ENCODE measurements around the gene TEK.

Gene TEK

GRCh38 chr9:27149651-27150050, 40.6 kb downstream of the TEK start:
- no peaks in the 10 kb centered on the region for H3F3A ChIP-seq (ENCODE audit: low read depth)
- H2AFZ ChIP-seq (ENCODE audit: low read length), result no peak overlapping the region
- no peaks in the 10 kb centered on the region for H3K4me1 ChIP-seq (ENCODE audit: insufficient read depth, low read length, poor library complexity, severe bottlenecking)
- H3K4me3 ChIP-seq (ENCODE audit: low read length, poor library complexity, severe bottlenecking), result no peak overlapping the region
- H3K36me3 ChIP-seq (ENCODE audit: insufficient read depth, low read length), result no peaks in the 10 kb centered on the region
- no peaks in the 10 kb centered on the region for H4K20me1 ChIP-seq (ENCODE audit: insufficient read depth, low read length, poor library complexity, severe bottlenecking)
- no peak overlapping the region for H3K4me2 ChIP-seq (ENCODE audit: low read depth, low read length, poor library complexity, severe bottlenecking)
- H3K79me2 ChIP-seq (ENCODE audit: insufficient read depth, low read length), result no peaks in the 10 kb centered on the region
- no peak for TF ChIP-seq EZH2phosphoT487 (IDR thresholded peaks at IDR 0.05; ENCODE audit: borderline replicate concordance)
- no peaks in the 10 kb centered on the region for H3K9me2 ChIP-seq (replicated peaks; ENCODE audit: low read depth, low read length)
- no peaks in the 10 kb centered on the region for H3K27me3 ChIP-seq (ENCODE audit: insufficient read depth, low read length, poor library complexity, severe bottlenecking)
- H3K9me3 ChIP-seq (ENCODE audit: insufficient read depth, low read depth, low read length), result no peaks in the 10 kb centered on the region
- no peak overlapping the region for H3K9ac ChIP-seq (ENCODE audit: low read depth, low read length, poor library complexity, severe bottlenecking)

GRCh38 chr9:27150746-27151406, 41.9 kb downstream of the TEK start:
- Histone ChIP-seq H3K9ac (ENCODE audit: low read depth, low read length, poor library complexity, severe bottlenecking) (no peak overlapping the region), H3K36me3 (ENCODE audit: insufficient read depth, low read length) (no peaks in the 10 kb centered on the region), H3K9me3 (ENCODE audit: insufficient read depth, low read depth, low read length) (no peaks in the 10 kb centered on the region), H3K79me2 (ENCODE audit: insufficient read depth, low read length) (no peaks in the 10 kb centered on the region), H3K27me3 (ENCODE audit: insufficient read depth, low read length, poor library complexity, severe bottlenecking) (no peaks in the 10 kb centered on the region), H3K4me1 (ENCODE audit: insufficient read depth, low read length, poor library complexity, severe bottlenecking) (no peaks in the 10 kb centered on the region), H3F3A (ENCODE audit: low read depth) (no peaks in the 10 kb centered on the region), H4K20me1 (ENCODE audit: insufficient read depth, low read length, poor library complexity, severe bottlenecking) (no peaks in the 10 kb centered on the region), H3K9me2 (replicated peaks; ENCODE audit: low read depth, low read length) (no peaks in the 10 kb centered on the region), H2AFZ (ENCODE audit: low read length) (no peak overlapping the region), H3K4me2 (ENCODE audit: low read depth, low read length, poor library complexity, severe bottlenecking) (no peak overlapping the region), H3K4me3 (ENCODE audit: low read length, poor library complexity, severe bottlenecking) (no peak overlapping the region)
- TF ChIP-seq CTCF (conservative IDR thresholded peaks at IDR 0.05; ENCODE audit: low read length) (no peak), EZH2phosphoT487 (IDR thresholded peaks at IDR 0.05; ENCODE audit: borderline replicate concordance) (no peak)

GRCh38 chr9:27151693-27152404, 42.8 kb downstream of the TEK start:
- H3K36me3 ChIP-seq (ENCODE audit: insufficient read depth, low read length), result no peaks in the 10 kb centered on the region
- H3K27me3 ChIP-seq (ENCODE audit: insufficient read depth, low read length, poor library complexity, severe bottlenecking), result no peaks in the 10 kb centered on the region
- no peaks in the 10 kb centered on the region for H3F3A ChIP-seq (ENCODE audit: low read depth)
- no peak for TF ChIP-seq EZH2phosphoT487 (IDR thresholded peaks at IDR 0.05; ENCODE audit: borderline replicate concordance)
- TF ChIP-seq CTCF (conservative IDR thresholded peaks at IDR 0.05; ENCODE audit: low read length), result no peak
- H3K79me2 ChIP-seq (ENCODE audit: insufficient read depth, low read length), result no peaks in the 10 kb centered on the region
- no peak overlapping the region for H3K9ac ChIP-seq (ENCODE audit: low read depth, low read length, poor library complexity, severe bottlenecking)
- no peak overlapping the region for H3K4me2 ChIP-seq (ENCODE audit: low read depth, low read length, poor library complexity, severe bottlenecking)
- no peaks in the 10 kb centered on the region for H3K4me1 ChIP-seq (ENCODE audit: insufficient read depth, low read length, poor library complexity, severe bottlenecking)
- H4K20me1 ChIP-seq (ENCODE audit: insufficient read depth, low read length, poor library complexity, severe bottlenecking), result no peaks in the 10 kb centered on the region
- no peak overlapping the region for H3K4me3 ChIP-seq (ENCODE audit: low read length, poor library complexity, severe bottlenecking)
- no peak overlapping the region for H2AFZ ChIP-seq (ENCODE audit: low read length)
- H3K9me2 ChIP-seq (replicated peaks; ENCODE audit: low read depth, low read length), result no peaks in the 10 kb centered on the region
- H3K9me3 ChIP-seq (ENCODE audit: insufficient read depth, low read depth, low read length), result no peaks in the 10 kb centered on the region

All from Loucy (cell line).